Fibroblast of skin of scalp (primary cell): ENCODE data around the gene ADGRV1.
A peak's percentile ranks its signal among the peaks of the same experiment; 100 is the strongest.
"Not testable (repeated sequence)": the region's sequence is repeated elsewhere in the genome, so short reads cannot be mapped to it uniquely, and the experiment has no call there.

Experiments used
- DNase-seq: peaks from one replicate; pipeline ENCODE4 v3.0.0-alpha.2; 2013

Gene ADGRV1

DNA sequence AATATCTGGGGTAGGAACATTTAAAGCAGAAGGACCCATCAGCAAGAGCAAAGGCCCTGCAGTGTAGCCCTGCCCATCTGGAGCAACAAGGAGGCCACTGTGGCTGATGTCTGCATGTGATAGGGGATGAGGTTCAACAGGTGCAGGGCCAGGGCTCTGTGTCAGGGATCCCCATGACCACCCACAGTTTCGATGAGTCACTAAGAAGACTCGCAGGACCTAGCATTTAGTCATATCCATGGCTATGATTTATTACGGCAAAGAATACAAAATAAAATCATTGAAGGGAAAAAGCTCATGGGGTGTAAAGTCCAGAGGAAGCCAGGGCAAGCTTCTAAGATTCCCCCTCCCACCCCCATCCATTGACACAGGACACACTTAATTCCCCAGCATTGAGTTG lies 188.6 kb downstream of the ADGRV1 start:
- DNase-seq, result peak; percentile 22

GRCh38 chr5:90747693-90748092 lies 189.1 kb downstream of the ADGRV1 start:
- DNase-seq, result peak; percentile 8

GRCh38 chr5:90759119-90759518 lies 200.5 kb downstream of the ADGRV1 start:
- DNase-seq, result no peak

DNA sequence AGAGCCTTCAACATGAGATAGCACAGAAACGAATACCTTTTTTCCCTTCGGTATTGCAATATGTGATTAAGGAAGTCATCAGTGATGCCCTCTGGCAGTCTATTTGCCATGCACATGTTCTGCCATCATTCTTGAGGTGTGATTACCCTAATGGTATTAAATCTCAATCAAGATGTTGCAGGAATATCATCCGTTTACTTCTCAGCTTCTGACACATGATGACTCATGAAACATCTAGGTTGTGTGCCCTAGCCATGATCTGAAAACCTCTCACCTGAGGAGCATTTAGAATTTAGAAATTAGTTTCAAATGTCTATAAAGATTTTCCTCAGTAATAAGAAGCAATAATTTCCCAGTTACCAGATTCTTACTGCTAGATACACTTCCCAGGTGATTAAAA lies 209.1 kb downstream of the ADGRV1 start:
- DNase-seq, result no peak

- not testable (repeated sequence) for DNase-seq
Measured at GRCh38 chr5:90770006-90770541, 211.5 kb downstream of the ADGRV1 start.

DNA sequence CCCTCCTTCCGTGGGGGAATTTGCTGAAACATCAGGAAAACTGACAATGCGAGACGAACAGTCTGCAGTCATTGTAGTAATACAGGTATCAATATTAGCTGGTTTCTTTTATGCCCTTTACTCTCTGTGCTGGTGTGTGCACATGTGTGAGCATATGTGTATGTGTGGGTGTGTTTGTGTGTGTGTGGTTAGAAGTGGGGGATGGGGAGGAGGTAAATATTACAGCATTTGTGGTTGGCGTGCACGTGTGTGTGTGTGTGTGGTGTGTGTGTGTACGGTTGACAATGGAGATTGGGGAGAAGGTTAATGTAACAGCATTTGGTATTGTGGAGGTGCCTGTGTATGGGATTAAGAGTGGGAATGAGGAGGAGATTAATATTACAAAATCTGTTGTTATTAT lies 219.4 kb downstream of the ADGRV1 start:
- DNase-seq, result no peak

GRCh38 chr5:90783460-90784333 lies 225.1 kb downstream of the ADGRV1 start:
- peak; percentile 69 for DNase-seq

- no peak for DNase-seq
Measured at GRCh38 chr5:90786756-90787155, 228.2 kb downstream of the ADGRV1 start.

- DNase-seq, result peak; percentile 22
Measured at GRCh38 chr5:90792725-90793124, 234.1 kb downstream of the ADGRV1 start.

- peak; percentile 1 for DNase-seq
Measured at GRCh38 chr5:90793183-90793582, 234.6 kb downstream of the ADGRV1 start.

GRCh38 chr5:90796919-90797318 lies 238.3 kb downstream of the ADGRV1 start:
- not testable (repeated sequence) for DNase-seq

DNA sequence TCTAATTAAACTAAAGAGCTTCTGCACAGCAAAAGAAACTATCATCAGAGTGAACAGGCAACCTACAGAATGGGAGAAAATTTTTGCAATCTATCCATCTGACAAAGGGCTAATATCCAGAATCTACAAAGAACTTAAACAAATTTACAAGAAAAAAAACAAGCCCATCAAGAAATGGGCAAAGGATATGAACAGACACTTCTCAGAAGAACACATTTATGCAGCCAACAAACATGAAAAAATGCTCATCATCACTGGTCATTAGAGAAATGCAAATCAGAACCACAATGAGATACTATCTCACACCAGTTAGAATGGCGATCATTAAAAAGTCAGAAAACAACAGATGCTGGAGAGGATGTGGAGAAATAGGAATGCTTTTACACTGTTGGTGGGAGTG lies 241.5 kb downstream of the ADGRV1 start:
- not testable (repeated sequence) for DNase-seq

GRCh38 chr5:90800515-90800914 lies 241.9 kb downstream of the ADGRV1 start:
- DNase-seq, result not testable (repeated sequence)

GRCh38 chr5:90802474-90803317 lies 244.1 kb downstream of the ADGRV1 start:
- peak; percentile 33 for DNase-seq

- DNase-seq, result no peak
Measured at GRCh38 chr5:90803381-90803780, 244.8 kb downstream of the ADGRV1 start.

GRCh38 chr5:90803876-90804275 lies 245.3 kb downstream of the ADGRV1 start:
- peak; percentile 3 for DNase-seq

DNA sequence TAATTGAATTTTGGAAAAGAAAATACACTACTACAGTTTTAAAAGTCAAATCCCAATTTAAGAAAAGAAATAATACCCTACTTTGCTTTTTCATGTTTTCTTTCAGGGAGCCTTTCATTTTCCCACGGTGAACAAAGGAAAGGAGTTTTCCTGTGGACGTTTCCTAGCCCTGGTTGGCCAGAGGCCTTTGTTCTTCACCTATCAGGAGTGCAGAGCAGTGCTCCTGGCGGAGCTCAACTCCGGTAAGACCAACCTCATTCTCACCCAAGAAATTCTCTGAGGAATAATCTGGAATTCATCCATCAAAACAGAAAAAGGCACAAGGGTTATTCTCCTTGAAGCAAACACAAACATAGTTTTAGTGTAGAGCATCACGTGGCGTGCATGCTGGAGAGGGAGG lies 248.9 kb downstream of the ADGRV1 start:
- DNase-seq, result no peak

DNA sequence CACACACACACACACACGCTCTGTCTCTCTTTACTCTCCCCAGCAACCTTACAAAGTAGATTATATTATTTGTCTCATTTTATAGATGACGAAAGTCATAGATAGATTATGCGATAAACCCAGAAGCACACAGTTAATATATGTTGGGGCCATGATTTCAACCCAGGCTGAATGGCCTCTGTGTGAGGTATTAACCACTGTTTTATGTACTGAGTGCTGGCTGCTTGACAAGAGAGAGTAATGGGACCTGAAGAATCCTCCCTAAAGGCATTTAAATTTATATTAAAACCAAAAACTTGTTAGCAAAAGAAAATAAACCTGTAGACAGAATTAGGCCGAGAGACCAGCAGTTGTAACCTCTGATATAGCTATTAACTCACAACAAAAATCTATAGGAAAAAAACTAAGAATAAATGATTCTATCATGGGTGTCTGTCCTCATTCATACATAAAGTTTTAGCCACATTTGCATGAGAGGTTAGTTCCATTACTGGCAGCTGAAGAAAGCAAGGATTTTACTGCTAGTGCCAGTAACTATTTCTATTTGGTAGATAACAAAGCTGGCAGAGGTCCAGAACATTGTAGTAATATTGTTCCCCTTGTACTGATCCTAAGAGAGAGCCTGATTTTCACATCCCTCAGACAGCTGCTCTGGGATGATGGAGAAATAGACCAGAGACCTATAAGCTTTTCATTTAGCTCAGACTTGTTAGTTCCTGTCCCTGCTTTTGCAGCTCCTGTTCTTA lies 250.9 kb downstream of the ADGRV1 start:
- no peak for DNase-seq

DNA sequence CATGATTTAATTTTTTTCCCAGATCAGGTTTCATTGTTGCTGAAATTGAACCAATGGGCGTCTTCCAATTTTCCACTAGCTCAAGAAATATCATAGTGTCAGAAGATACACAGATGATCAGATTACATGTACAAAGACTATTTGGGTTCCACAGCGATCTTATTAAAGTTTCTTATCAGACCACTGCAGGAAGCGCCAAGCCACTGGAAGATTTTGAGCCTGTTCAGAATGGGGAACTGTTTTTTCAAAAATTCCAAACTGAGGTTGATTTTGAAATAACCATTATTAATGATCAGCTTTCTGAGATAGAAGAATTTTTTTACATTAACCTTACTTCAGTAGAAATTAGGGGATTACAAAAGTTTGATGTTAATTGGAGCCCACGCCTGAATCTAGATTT lies 251.6 kb downstream of the ADGRV1 start:
- no peak for DNase-seq

DNA sequence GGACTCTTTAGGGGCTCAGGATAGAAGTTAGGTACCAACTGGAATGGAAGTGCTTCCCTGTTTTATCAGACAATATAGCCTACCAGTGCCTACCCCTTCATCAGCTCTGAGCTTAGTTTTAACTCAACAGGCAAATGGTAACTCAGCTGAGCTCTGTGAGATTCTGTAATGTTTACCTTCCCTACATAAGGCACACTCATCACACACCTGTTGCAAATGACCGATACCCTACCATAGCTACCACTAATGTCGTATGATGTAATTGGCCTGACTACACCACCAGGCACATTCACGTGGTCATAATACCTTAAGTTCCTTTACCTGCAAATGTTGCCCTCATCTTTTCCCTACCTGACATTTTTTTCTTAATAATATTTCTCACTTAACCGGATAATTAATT lies 254.8 kb downstream of the ADGRV1 start:
- DNase-seq, result no peak

DNA sequence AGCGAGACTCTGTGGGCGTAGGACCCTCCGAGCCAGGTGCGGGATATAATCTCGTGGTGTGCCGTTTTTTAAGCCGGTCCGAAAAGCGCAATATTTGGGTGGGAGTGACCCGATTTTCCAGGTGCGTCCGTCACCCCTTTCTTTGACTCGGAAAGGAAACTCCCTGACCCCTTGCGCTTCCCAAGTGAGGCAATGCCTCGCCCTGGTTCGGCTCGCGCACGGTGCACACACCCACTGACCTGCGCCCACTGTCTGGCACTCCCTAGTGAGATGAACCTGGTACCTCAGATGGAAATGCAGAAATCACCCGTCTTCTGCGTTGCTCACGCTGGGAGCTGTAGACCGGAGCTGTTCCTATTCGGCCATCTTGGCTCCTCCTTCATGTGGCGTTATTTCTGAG lies 263.5 kb downstream of the ADGRV1 start:
- not testable (repeated sequence) for DNase-seq

DNA sequence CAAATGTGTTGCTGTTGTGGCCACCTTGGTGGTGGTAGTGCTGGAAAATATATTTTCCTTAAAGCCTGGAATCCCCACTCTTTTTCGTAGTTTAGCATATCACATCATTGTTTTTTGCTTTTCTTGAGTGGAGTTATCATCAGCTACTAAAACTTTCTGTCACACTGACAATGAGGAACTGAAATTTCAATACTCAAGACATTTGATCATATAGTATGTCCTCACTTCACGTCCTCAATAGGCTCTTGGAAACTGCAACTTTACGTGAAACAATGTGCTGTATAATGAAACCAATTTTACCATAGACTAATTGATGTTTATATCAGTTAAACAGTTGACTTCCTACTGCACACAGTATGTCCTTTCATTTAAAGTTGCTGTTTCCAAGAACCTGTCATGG lies 265.8 kb downstream of the ADGRV1 start:
- DNase-seq, result no peak

- no peak for DNase-seq
Measured at GRCh38 chr5:90830058-90830457, 271.5 kb downstream of the ADGRV1 start.
